ENCODE data around the gene PPP1CC. TPM values are rescaled to one million over a fixed set of nuclear protein-coding genes. Genes with fewer than 3 reads are reported as not detected.

The PPP1CC gene
- total and polyA plus RNA-seq, 2 donors from 2014 or later = 57.0 to 82.3 TPM

GRCh38 chr12:110744151-110744571, 1.5 kb upstream of the PPP1CC start:
- no peaks in the 10 kb centered on the region for H3K27me3 ChIP-seq (ENCODE audit: control insufficient read depth, insufficient read depth, low read length)
- H3K9me3 ChIP-seq (ENCODE audit: control insufficient read depth in 2 of 3, insufficient read depth in 1 of 3, low read length in 3 of 3) = no peaks in the 10 kb centered on the region
- H3K4me3 ChIP-seq (ENCODE audit: low read length in 3 of 3) = no peak overlapping the region
- H3K4me1 ChIP-seq (ENCODE audit: control insufficient read depth in 2 of 3, insufficient read depth in 2 of 3, low read depth in 1 of 3, low read length in 3 of 3) = peaks cover 0 to 15% (median 12%) of the 10 kb centered on the region in 3 donors
- H3K9ac ChIP-seq (ENCODE audit: low read length in 3 of 3) = no peak overlapping the region
- DNase-seq (peak in 1 of 5 donors; percentile 12), FAIRE-seq (no peak)
- intact Hi-C loops (cut with DNase I) = no loop called here
- no peak overlapping the region for H3K27ac ChIP-seq (ENCODE audit: low read depth in 2 of 2, low read length in 2 of 2)
- no peaks in the 10 kb centered on the region for H3K36me3 ChIP-seq (ENCODE audit: control insufficient read depth in 2 of 3, insufficient read depth in 3 of 3, low read length in 3 of 3)
- TF ChIP-seq CTCF (IDR thresholded peaks at IDR 0.05; ENCODE audit: borderline replicate concordance, extremely low read depth, insufficient read depth) = no peak

GRCh38 chr12:110743571-110744093, 941 bp upstream of the PPP1CC start:
- intact Hi-C loops (cut with DNase I) = no loop called here
- peak overlapping the region; percentile 56 to 88 (median 71) for H3K4me3 ChIP-seq (ENCODE audit: low read length in 3 of 3)
- no peaks in the 10 kb centered on the region for H3K9me3 ChIP-seq (ENCODE audit: control insufficient read depth in 2 of 3, insufficient read depth in 1 of 3, low read length in 3 of 3)
- peak overlapping the region in 2 of 3 donors; percentile 53 to 62 for H3K9ac ChIP-seq (ENCODE audit: low read length in 3 of 3)
- TF ChIP-seq CTCF (IDR thresholded peaks at IDR 0.05; ENCODE audit: borderline replicate concordance, extremely low read depth, insufficient read depth) = no peak
- DNase-seq (peak; percentile 26 to 83 (median 71)), FAIRE-seq (no peak)
- H3K27me3 ChIP-seq (ENCODE audit: control insufficient read depth, insufficient read depth, low read length) = no peaks in the 10 kb centered on the region
- peaks cover 0 to 15% (median 12%) of the 10 kb centered on the region in 3 donors for H3K4me1 ChIP-seq (ENCODE audit: control insufficient read depth in 2 of 3, insufficient read depth in 2 of 3, low read depth in 1 of 3, low read length in 3 of 3)
- H3K36me3 ChIP-seq (ENCODE audit: control insufficient read depth in 2 of 3, insufficient read depth in 3 of 3, low read length in 3 of 3) = no peaks in the 10 kb centered on the region
- no peak overlapping the region for H3K27ac ChIP-seq (ENCODE audit: low read depth in 2 of 2, low read length in 2 of 2)

- intact Hi-C loops (cut with DNase I) = no loop called here
- Histone ChIP-seq H3K27ac (ENCODE audit: low read depth in 2 of 2, low read length in 2 of 2) (peak overlapping the region; percentile 71 to 88), H3K27me3 (ENCODE audit: control insufficient read depth, insufficient read depth, low read length) (no peaks in the 10 kb centered on the region), H3K4me3 (ENCODE audit: low read length in 3 of 3) (peak overlapping the region; percentile 61 to 91 (median 79)), H3K4me1 (ENCODE audit: control insufficient read depth in 2 of 3, insufficient read depth in 2 of 3, low read depth in 1 of 3, low read length in 3 of 3) (peaks cover 0 to 15% (median 12%) of the 10 kb centered on the region in 3 donors), H3K36me3 (ENCODE audit: control insufficient read depth in 2 of 3, insufficient read depth in 3 of 3, low read length in 3 of 3) (no peaks in the 10 kb centered on the region), H3K9ac (ENCODE audit: low read length in 3 of 3) (peak overlapping the region; percentile 31 to 83 (median 51)), H3K9me3 (ENCODE audit: control insufficient read depth in 2 of 3, insufficient read depth in 1 of 3, low read length in 3 of 3) (no peaks in the 10 kb centered on the region)
- no peak for TF ChIP-seq CTCF (IDR thresholded peaks at IDR 0.05; ENCODE audit: borderline replicate concordance, extremely low read depth, insufficient read depth)
- no peak for FAIRE-seq
- DNase-seq = peak in 2 of 5 donors; percentile 56 to 77
Observed at GRCh38 chr12:110742096-110742717, 484 bp downstream of the PPP1CC start.
